ENCODE results near the gene USP48.

The USP48 gene

DNA sequence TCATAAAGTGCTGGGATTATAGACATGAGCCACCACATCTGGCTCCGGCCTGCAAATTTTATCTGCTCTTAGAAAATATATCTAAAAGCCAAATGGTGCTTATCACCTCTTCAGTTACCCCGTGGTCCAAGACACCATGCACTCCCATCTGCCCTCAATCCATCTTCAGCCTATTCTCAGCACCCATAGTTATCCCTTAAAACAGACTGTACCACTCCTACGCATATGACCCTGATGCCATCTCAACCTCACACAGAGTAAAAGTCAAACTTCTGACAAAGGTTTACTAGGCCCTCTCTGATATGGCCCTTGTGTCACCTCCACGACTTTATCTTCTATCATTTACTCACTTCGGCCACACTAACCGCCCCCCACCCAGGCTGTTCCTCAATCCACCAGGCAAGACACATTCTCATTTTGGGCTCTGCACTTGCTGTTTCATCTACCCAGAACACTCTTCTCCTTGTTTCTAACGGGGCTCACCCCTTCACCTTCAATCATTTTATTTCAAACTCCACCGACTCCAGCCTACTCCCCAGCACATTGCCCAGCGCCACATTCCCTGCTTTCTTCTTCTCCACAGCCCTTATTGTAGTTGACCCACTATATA is 33.0 kb downstream of the USP48 start:
- DNase-seq (ENCODE audit: low read depth, low spot score): no peak

DNA sequence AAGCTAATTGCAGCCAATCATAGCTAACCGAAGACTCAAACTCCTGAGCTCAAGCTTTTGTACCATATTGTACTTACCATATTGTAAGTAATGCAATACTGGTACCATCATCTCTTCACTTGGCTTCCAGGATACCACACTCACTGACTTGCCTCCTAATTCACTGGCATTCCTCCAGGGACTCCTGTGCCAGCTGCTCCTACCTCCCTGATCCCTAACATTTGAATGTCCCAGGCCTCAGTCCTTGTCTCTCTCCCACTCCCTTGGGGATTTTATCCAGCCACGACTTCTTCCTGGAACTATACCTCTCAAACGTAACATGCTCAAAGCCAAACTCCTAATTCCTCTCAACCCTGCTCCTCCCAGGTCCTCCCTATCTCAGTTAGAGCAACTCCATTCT is 33.8 kb downstream of the USP48 start:
- DNase-seq (ENCODE audit: low read depth, low spot score): no peak

DNA sequence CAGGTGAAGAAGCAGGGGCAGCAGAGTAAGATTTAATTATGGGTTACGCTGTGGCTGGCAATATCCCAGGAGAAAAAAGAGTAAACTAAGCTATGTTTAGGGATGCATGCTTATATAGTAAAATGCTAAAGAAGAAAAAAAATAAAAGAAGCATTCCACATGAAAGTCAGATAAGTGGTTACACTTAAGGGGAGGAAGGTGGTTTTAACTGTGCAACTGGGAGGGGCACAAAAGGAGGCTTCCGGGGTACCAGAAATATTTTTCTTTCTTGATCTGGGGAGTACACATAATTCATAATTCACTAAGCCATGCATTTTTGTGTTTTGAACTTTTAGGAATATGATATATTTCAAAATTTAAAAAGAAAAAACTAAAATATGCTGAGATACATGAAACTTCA is 39.5 kb downstream of the USP48 start:
- DNase-seq (ENCODE audit: low read depth, low spot score): no peak

DNA sequence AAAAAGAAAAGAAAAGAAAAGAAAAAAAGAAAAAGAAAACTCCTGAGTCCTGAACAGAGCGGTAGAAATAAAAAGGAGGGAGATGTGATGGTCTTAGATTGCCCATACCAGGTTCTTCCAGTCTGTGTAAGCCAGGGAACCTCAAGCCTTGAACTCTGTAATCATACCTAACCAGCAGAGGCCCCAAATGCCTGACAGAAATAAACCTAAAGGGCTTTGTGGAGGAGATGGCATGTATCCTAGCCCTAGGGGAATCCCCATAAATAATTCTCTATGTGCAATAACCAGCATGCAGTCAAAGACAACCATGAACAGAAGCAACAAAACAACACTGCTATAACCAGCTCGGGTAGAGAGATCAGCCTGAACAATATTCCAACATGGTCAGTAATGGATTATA is 40.4 kb downstream of the USP48 start:
- DNase-seq (ENCODE audit: low read depth, low spot score): no peak

DNA sequence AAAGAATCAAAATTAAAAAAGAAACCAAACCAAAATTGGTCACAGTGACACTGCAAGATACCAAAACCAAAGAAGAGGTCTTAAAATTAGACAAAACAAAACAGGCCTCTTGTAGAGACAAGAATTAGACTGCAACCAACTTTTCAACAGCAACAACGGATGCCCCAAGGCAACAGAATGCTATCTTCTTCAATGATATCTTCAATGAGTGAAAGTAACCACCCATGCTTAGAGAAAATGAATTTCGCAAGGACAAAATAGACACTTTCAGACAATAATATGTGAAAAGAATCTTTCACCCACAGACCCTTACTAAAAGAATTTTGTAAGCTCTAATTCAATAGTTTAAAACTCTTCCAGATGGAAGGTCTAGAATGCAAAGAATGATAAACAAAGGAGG is 41.7 kb downstream of the USP48 start:
- no peak for DNase-seq (ENCODE audit: low read depth, low spot score)

DNA sequence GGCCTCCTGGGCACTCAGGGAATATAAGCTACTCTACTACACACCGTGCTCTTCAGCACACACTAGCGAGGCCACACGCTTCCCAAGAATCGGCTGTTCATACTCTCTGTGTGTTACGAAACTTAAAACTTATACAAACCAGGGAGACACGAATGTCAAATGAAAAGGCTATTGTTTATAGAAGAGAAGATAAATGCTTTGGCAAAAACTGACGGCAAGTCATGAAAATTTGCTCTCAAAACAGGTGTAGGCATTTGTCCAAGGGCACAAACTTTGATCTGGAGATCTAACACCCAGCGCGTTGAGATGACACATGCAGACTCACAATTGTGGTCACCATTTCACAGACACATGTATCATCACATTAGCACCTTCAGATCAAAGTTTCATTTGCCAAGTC is 46.1 kb downstream of the USP48 start:
- no peak for DNase-seq (ENCODE audit: low read depth, low spot score)

DNA sequence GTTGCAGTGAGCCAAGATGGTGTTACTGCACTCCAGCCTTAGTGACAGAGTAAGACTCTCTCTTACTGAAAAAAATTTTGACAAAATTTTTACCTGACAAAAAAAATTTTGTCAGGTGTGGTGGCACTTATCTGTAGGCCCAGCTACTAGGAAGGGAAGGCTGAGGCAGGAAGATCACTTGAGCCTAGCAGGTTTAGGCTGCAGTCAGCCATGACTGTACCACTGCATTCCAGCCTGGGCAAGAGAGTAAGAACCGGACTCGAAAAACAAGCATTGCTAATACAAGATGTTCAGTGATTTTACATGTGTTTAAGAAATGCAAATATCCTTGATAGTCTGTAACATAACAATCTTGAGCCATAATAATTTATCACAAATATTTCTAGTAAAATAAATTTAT is 46.9 kb downstream of the USP48 start:
- DNase-seq (ENCODE audit: low read depth, low spot score): no peak

DNA sequence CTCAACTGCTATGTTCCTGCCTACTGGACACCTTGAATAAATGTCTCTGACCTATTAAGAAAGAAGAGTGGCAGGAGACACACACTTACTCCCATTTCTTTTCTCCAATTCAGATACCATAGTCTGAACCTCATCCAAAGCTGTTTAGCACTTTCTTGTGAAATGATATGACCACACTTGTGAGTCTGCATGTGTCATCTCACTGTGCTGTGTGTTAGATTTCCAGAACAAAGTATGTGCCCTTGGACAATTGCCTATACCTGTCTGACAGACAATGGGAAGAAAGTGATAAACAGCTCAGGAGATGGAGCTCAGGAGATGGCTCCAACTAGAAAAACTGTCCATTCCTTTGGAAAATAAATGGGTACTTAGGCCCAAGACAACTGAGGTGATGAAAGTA is 48.4 kb downstream of the USP48 start:
- DNase-seq (ENCODE audit: low read depth, low spot score): no peak

DNA sequence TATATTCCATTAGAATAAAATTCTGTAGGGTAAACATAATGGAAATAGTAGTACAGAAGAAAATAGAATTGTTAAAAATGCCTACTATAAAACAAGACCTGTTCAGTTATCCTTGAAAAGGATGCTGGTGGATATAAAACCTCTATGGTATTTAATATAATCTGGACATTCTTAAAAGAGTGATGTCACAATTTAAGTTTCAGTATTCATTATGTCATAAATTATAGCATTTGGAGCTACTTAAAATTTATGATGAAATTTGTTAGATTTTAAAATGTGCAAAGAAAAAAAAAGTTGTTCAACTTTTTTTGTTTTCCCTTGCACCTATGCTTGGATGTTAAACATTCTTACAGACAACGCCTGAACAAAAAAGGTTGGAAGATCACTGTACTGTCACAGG is 50.3 kb downstream of the USP48 start:
- no peak for DNase-seq (ENCODE audit: low read depth, low spot score)

DNA sequence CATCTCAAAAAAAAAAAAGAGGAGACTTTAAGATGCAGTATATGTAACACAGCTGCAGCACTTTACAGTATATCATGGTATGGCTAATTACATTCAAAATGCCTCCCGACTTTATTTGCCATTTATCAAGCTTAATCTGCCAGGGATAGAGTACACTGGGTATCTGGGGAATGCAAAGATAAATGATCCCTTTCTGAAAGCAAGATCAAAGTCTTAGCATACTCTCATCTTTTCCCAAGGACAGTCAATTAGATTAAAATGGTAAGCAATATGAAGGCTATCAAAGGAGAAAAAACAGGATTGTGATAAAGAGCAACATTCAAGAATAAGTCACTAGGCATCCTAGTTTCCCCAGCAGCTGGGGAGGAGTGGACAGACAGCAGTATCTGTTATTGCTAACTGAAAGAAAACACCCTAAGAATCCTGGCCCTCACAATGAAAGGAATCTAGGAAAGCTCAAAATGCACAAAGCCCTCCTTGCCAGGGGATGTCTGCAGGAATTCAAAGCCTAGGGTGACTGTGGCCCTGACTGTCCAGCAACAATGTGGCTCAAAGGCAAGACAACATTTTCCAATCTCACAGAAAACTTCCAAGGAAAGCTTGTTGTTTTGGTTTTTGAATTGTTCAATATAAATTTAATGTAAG is 57.1 kb downstream of the USP48 start:
- no peak for DNase-seq (ENCODE audit: low read depth, low spot score)

DNA sequence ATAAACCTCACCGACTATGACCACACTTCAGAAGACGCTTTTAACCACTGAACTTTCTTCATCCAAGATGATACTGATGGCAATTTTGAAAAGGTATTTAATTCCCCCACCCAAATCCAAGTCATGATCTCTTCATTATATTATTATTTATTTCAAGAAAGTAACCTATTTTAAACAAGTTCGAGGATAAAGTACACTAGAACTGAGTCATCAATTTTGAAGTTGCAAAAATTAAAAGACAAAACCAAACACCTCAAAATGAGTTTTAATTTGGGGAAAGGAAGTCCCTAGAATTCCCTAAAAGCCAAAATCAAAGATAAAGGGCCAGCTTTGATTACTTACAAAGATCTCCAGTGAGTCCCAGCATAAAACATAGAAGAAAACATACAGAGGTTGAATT is 58.4 kb downstream of the USP48 start:
- DNase-seq (ENCODE audit: low read depth, low spot score): no peak

DNA sequence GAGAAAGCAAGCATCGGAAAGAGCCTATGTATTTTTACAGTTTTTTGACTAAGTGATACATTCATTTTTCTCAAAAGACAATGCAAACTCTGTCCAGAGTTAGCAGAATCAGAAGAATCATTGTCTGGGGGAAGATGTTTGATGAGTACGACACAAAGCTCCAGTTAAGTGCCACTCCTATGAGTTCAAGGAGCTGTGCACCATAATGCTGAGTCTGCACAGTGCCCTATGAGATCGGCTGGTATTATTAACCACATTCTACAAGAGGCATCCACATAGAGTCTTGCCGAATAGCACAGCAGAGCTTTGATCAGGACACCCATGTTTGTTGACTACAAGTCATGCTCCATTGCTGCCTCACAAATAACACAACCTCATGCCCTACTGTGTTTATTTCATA is 58.9 kb downstream of the USP48 start:
- DNase-seq (ENCODE audit: low read depth, low spot score): no peak

DNA sequence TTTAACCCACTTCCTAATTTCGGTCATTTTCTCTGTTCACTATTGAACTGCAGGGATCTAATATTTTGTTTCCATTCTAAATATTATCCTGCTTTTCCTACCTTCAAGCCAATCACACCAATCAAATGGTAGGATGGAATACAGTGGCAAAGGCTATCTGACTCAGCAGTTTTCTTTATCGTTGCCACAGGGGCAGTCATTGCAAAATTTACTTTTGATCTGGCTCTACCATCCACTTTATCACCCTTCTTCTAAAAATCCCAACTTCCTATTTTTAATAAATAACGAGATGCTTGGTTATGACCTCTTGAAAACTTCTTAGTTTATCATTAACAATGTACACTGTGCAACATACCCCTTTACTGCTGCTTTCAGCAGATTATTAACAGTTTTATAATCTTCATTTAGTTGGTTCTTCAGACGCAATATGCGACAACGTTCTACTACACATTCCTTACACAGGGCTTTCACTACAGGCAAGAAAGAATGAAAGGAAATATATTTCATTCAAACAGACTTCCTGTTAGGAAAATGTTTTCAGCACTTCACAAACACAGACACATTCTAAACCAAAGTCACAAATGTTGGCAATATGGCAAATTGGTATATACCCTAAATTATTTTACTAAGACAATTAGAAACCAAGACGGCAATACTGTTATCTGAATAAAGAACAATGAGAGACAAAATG is 61.5 kb downstream of the USP48 start:
- DNase-seq (ENCODE audit: low read depth, low spot score): no peak

DNA sequence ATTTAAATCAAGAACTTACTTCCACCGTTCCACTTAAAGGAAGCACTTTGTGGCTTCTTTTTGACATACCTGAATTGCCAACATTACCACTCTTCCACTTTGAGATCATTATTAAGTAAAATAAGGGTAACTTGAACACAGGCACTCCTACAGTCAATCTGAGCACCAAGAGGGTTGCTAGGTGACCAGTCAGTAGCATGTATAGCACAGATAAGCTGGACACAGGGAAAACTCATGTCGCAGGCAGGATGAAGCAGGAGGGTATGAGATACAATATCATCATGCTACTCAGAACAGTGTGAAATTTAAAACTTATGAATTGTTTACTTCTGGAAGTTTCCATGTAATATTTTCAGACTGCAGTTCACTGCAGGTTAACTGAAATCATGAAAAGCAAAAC is 66.8 kb downstream of the USP48 start:
- DNase-seq (ENCODE audit: low read depth, low spot score): no peak

DNA sequence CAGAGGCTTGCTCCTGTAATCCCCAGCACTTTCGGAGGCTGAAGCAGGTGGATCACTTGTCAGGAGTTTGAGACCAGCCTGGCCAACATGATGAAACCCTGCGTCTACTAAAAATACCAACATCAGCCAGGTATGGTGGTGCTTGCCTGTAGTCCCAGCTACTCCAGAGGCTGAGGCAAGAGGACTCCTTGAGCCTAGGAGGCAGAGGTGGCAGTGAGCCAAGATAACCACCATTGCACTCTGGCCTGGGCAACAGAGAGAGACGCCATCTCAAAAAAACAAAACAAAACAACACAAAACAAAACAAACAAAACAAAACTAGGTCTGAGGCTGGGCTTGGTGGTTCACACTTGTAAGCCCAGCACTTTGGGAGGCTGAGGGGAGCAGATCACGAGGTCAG is 75.1 kb downstream of the USP48 start:
- DNase-seq (ENCODE audit: low read depth, low spot score): no peak

DNA sequence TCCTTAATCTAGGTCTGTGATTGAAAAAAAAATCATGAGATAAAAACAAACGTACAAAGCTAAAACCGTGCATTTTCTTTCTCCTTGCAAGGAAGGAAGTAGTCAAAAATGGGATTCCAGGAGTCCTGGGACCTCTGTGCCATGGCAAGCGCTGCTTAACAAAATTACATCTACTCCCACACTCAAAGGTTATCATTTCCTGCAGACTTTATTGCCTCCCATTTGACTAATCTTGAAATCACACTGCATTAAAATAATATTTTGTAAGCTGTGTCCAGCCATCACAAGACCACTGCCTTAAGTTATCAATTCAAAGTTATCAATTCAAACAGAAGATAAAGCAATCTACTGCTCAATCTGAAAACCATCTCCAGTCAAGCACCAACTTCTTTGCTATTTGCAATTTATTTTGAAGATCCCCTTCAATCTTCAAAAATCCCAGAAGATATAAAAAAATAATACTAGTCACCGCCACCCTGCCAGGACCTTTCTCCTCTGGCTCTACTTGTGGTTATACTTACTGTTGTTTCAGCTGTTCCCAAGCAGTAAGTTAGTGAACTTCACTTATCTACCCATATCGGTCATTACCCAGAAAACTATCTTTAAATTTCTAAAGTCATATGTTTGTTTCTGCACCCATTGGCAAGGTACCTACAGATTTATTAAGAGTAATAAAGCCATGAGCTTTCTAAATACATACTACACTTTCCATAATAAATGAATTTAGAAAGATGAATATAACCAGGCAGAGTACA is 75.7 kb downstream of the USP48 start:
- no peak for DNase-seq (ENCODE audit: low read depth, low spot score)

DNA sequence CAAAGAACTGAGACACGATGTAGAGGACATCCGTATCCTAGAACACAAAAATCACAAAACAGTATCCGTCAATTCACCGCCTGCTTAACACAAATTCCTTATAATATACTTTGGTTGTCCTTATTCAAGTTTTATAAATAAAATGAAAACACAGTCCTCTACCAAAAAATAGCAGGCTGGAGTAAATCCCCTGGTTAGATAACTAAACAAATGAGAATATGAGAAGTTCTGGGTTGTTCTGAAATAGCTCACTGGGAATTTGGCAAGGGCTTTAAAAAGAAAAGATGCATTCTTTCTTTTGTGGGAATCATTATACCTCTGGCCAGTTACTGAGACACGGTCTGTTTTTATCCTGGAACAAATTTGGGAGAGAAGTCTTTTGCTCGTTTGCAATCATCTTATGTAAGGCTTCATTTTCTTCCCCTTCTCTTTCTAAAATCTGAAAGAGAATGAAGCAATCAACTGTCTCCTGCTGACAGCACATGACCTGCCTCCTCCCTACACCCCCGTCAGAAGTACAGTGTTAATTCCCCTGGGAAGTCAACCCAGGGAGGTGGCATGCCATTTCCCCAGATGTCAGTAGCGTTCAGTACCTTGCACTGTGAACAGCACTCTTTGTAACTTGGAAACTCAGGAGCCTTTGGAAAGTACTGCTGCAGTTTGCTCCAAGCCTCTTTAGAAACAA is 76.7 kb downstream of the USP48 start:
- no peak for DNase-seq (ENCODE audit: low read depth, low spot score)

DNA sequence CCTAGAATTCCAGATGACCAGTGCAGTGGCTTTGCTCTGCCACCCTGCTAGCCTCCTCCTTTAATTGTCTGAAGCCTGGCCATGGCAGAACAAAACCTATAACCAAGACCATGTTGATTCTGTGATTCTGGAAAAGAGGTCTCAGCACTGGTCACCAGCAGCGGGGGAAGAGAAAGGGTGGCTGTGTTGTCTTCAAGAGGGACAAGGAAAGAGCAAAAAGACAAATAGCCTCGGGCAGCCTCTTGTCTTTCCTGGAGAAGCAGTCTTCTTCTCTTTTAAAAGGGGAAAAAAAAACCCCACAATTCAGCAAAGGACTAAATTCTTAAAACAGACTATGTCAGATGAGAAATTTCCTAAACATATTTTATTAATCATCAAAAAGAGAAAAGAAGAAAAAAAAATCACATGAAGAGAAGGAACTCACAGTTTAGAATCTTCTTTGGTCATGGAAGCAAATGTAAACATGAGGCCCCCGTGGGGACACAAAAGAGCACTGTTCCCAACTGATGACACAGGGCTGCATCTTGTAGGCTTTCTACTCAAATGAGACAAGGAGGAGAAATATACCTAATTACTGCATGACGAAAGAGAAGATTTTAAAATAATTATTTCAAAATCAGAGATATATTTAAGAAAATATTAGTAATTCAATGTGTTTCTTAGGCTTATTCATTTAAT is 77.5 kb downstream of the USP48 start:
- no peak for DNase-seq (ENCODE audit: low read depth, low spot score)

DNA sequence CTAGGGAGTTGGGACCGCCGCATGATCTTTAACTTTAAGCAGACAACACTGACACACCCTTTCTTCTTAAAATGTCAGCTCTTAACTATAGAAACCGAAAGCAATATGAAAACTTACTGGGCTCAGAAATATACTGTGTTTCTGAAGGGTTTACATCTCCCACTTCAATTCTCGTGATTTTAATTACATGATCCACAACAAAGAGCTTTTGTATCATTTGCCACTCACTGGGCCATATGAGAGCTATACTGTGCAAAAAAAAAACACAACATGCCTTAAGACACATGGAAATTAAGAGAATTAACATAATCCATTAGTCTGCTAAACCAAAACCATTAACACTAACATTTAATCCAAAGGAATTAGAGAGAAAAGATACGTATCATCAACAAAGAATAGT is 78.8 kb downstream of the USP48 start:
- DNase-seq (ENCODE audit: low read depth, low spot score): no peak

DNA sequence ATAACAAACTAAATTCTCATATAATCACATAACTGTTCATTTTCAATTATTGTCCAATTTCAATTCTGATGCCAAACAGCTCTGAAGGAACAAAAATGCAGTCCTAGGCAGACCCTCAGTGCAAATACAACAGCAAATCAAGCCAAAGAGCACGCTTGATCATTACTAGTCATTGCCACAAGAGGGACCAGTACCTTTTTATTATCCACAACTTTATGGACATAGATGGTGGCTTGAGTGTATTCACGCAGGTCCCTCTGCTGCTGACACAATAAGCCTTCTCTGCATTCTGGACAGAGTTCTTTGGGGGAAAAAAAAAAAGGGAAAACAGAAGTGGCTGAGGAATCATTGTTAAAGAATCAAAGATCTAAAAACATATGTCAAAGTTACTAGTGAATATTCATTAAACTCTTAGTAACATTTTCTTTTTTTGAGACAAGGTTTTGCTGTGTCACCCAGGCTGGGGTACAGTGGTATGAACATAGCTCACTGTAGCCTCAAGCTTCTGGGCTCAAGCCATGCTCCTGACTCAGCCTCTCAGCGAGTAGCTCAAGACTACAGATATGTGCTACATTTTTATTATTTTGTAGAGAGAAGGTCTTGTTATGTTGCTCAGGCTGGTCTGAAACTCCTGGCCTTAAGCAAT is 79.5 kb downstream of the USP48 start:
- no peak for DNase-seq (ENCODE audit: low read depth, low spot score)

DNA sequence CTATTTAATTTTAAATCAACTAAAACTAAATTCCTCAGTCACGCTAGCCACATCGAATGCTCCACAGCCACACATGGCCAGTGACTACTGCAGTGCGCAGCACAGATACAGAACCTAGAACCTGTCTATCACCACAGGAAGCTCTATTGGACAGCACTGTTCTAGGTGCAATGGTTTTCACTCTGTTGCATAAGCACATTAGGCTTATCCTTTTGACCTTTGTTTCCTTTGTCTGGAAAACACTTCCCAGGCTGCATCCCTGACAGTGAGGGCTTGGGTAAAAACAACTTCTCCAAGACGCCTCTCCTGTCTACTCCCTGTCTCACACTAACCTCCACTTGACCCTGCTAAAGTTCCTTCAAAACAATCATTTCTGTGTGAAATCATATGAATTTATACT is 80.2 kb downstream of the USP48 start:
- DNase-seq (ENCODE audit: low read depth, low spot score): no peak

All from activated naive CD8-positive, alpha-beta T cell treated with anti-CD3 and anti-CD28 coated beads, Interleukin-2, amount 50 U/mL, for 16 hours (primary cell).